Lower leg skin (tissue), 4 donors: ENCODE results near the gene CELF2. TPM values are rescaled to one million over a fixed set of nuclear protein-coding genes. Genes with fewer than 3 reads are reported as not detected.

Source experiments
- DNase-seq, 2 donors: peaks; one replicate each; pipeline ENCODE4 v3.0.0-alpha.2; 2019; ENCODE audit warnings: low spot score in 2 of 2
- H3K4me3 ChIP-seq: fragments of 200-600 bp; sonication (generic); 2 replicates; pipeline ENCODE4 v1.5.1; 2017; ENCODE audit warnings: mild to moderate bottlenecking, low read depth; ENCODE audit not compliant: poor library complexity, severe bottlenecking
- POLR2A ChIP-seq, 2 donors: fragments of 450-650 bp; IDR thresholded peaks; one replicate each; pipeline ENCODE4 v1.6.1; 2016 to 2017; ENCODE audit warnings: antibody characterized with exemption in 2 of 2, mild to moderate bottlenecking in 1 of 2, moderate library complexity in 1 of 2
- WGBS, 2 donors: methylation state at CpG; one replicate each; pipeline ENCODE4 v1.1.5; 2018; 5-methylcytosine and 5-hydroxymethylcytosine counted together
- intact Hi-C: fragments of 100-400 bp; cut with DNase I; formaldehyde crosslinking; loops from one replicate; pipeline ENCODE4 v1.15.0; 2023; ENCODE audit warnings: low total_unique reads
- total RNA-seq, 4 donors: library from RNA; depleted of rRNA; stranded (reverse); fragments of >200 nt; gene quantifications; one replicate each; pipeline ENCODE4 v1.1.0, GENCODE V29; 2016
- TF ChIP-seq, protein P1 (sequence below), 3 donors: fragments of 450-650 bp; IDR thresholded peaks; one replicate each; pipeline ENCODE4 v1.5.1; 2016; ENCODE audit warnings: antibody characterized with exemption in 3 of 3, mild to moderate bottlenecking in 3 of 3, moderate library complexity in 2 of 3

Gene CELF2
- total RNA-seq, 4 donors from 2014 or later = 16.9 to 39.9 (median 20.7) TPM

DNA sequence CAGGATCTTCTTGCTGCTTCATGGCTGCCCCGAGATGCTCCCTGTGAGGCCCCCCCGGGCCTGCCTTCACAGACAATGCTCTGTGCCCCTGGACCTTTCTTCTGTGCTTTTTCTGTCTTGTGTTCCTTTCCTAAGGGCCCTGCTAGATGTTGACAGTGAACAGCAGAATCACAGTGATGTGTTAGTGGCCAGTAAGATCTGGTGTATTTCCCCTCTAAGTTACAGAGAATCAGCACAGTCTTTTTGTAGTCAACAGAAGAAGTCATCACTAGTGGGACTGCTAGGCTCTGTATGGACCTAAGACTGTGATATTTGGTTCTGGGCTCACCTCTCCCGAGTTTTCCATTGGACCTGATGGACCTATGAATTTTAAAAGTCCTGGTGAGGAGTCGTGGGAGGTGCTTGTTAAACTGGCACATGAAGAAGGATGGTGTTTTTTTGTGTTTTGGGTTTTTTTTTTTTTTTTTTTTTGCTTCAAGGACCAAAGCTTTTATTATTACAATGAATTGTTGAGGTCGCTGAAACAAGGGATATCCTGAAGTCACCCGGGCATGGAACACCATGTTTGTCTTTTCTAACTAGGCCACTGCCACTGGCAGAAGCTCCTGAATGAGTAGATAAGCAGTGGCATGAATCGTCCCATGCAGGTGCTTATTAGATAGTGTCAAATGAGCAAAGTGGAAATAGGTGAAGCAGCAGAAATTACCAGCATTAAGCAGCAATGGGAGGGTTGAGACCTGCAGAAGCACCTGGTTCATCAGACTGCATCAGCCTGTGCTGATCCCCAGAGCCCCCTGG lies 194.8 kb downstream of the CELF2 start:
- H3K4me3 ChIP-seq = no peak overlapping the region
- DNase-seq = no peak
- intact Hi-C loops = no loop called here
- 79 to 84% methylated on average over 7 of the region's 7 CpGs for WGBS, 2 donors
- TF ChIP-seq, protein P1, sequence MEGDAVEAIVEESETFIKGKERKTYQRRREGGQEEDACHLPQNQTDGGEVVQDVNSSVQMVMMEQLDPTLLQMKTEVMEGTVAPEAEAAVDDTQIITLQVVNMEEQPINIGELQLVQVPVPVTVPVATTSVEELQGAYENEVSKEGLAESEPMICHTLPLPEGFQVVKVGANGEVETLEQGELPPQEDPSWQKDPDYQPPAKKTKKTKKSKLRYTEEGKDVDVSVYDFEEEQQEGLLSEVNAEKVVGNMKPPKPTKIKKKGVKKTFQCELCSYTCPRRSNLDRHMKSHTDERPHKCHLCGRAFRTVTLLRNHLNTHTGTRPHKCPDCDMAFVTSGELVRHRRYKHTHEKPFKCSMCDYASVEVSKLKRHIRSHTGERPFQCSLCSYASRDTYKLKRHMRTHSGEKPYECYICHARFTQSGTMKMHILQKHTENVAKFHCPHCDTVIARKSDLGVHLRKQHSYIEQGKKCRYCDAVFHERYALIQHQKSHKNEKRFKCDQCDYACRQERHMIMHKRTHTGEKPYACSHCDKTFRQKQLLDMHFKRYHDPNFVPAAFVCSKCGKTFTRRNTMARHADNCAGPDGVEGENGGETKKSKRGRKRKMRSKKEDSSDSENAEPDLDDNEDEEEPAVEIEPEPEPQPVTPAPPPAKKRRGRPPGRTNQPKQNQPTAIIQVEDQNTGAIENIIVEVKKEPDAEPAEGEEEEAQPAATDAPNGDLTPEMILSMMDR (IDR thresholded peaks at IDR 0.05) = no peak
- TF ChIP-seq POLR2A (IDR thresholded peaks at IDR 0.05) = no peak

GRCh38 chr10:11213137-11213536 lies 195.5 kb downstream of the CELF2 start:
- intact Hi-C loops = no loop called here
- TF ChIP-seq POLR2A (IDR thresholded peaks at IDR 0.05) = no peak
- TF ChIP-seq, protein P1 (IDR thresholded peaks at IDR 0.05) = no peak
- no peak overlapping the region for H3K4me3 ChIP-seq
- whole genome bisulfite sequencing, 2 donors = 64 to 81% methylated on average over 4 of the region's 4 CpGs
- DNase-seq = no peak

- 93 to 98% methylated on average over 10 of the region's 10 CpGs for WGBS, 2 donors
- no peak for DNase-seq
Observed at GRCh38 chr10:11214407-11214806, 196.7 kb downstream of the CELF2 start.

DNA sequence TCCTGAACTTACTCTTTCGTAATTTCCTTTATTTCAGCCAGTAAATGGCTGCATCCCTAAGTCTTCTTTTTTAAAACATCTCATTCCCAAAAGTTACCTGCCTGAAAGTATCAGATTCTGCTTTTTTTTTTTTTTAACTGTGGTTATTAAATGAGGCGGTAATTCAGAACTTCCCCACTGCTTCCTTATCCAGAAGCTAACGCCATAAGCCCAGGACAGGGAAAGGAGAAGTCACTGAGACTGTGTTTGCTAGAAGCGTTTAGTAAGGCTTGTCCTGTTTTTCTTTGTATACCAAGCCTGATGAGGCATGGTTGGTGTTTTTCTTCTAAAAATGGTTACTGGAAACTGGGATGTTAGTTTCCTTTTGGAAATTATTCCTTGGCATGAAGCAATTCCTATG lies 197.8 kb downstream of the CELF2 start:
- 89 to 90% methylated on average over 4 of the region's 4 CpGs for WGBS, 2 donors
- TF ChIP-seq, protein P1 (IDR thresholded peaks at IDR 0.05) = no peak
- TF ChIP-seq POLR2A (IDR thresholded peaks at IDR 0.05) = no peak
- DNase-seq = no peak
- no peak overlapping the region for H3K4me3 ChIP-seq
- intact Hi-C loops = no loop called here

More at GRCh38 chr10:11214407-11214806, 196.7 kb downstream of the CELF2 start:
- H3K4me3 ChIP-seq = no peak overlapping the region
- TF ChIP-seq POLR2A (IDR thresholded peaks at IDR 0.05) = no peak
- TF ChIP-seq, protein P1 (IDR thresholded peaks at IDR 0.05) = no peak
- intact Hi-C loops = no loop called here

DNA sequence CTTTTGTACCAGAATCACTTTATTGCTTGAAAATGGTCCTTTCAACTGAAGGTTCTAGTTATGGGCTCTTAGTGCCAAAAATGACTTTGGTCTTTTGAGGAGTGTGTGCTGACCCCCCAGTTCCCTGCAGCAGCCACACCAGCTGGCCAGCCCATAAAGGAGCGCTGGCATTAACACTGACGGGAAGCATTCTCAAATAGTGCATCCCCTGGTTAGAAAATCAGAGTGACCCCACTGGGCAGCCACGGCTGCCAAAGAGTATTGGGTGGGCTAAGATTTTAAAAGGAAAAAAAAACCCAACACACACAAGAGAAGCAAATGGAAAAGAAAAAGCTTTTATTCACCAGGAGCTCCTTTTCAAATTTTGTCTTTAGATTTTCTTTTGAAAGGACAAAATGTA lies 199.8 kb downstream of the CELF2 start:
- intact Hi-C loops = no loop called here
- no peak overlapping the region for H3K4me3 ChIP-seq
- 92 to 98% methylated on average over 3 of the region's 3 CpGs for WGBS, 2 donors
- TF ChIP-seq, protein P1 (IDR thresholded peaks at IDR 0.05) = no peak
- TF ChIP-seq POLR2A (IDR thresholded peaks at IDR 0.05) = no peak
- DNase-seq = no peak
